K562 (cell line): ENCODE data around the gene CWC22. TPM values are rescaled to one million over a fixed set of nuclear protein-coding genes. Genes with fewer than 3 reads are reported as not detected.

Experiments used
- ATAC-seq: fragments of 200-7000 bp; cut with Tn5 transposase; 3 replicates; pipeline ENCODE4 v1.9.1; 2020; ENCODE audit warnings: moderate library complexity
- BruUV-seq: library from RNA; stranded (reverse); fragments of 400-500 nt; replicated peaks from 2 replicates; lab custom pipeline; 2021; lab: Mats Ljungman, UMichigan
- CTCF ChIA-PET: fragments of 300-600 bp; formaldehyde crosslinking; extraction: SDS; loops from one replicate; lab custom pipeline; 2021; ENCODE audit warnings: low intra/inter-chr PET ratio; lab: Yijun Ruan, JAX
- POLR2A ChIA-PET: fragments of 300-600, 350-650 bp; sonication (Branson Sonifier 250); formaldehyde crosslinking; extraction: SDS; loops from one replicate; lab custom pipeline; 2021; ENCODE audit warnings: antibody characterized with exemption, inconsistent platforms; lab: Yijun Ruan, JAX
- DNase-seq, 4 experiments: peaks; one replicate each; pipeline versions ENCODE4 v3.0.0 to v3.0.0-alpha.2; 2011 to 2018; ENCODE audit warnings: low spot score in 3 of 4, mixed read lengths in 3 of 4; ENCODE audit errors: extremely low read depth in 1 of 4
- FAIRE-seq: peaks from 2 replicates; lab custom pipeline; 2011; peaks lifted over from hg19 to GRCh38; lab: Jason Lieb, UNC
- H2AFZ ChIP-seq: 2 replicates; pipeline ENCODE4 v1.6.0; 2011; ENCODE audit warnings: low read depth, low read length, control low read depth, inconsistent platforms
- H3K27ac ChIP-seq: fragments of 200-600 bp; 3 replicates; pipeline ENCODE4 v1.8.0; 2011; ENCODE audit warnings: low read depth, mild to moderate bottlenecking, control low read depth, inconsistent platforms, low read length, moderate library complexity, mixed read lengths; ENCODE audit errors: extremely low read depth
- H3K27me3 ChIP-seq, 2 experiments: fragments of 300-600 bp in 1 of 2; 2 replicates in 1 of 2; 3 replicates in 1 of 2; pipeline versions ENCODE4 v1.6.0 to v1.8.0; 2011; ENCODE audit warnings: inconsistent platforms in 2 of 2, low read length in 2 of 2, mild to moderate bottlenecking in 1 of 2, mixed read lengths in 1 of 2, moderate library complexity in 1 of 2; ENCODE audit not compliant: control insufficient read depth in 2 of 2, insufficient read depth in 2 of 2
- H3K36me3 ChIP-seq: fragments of 300-600 bp; 3 replicates; pipeline ENCODE4 v1.8.0; 2011; ENCODE audit warnings: mild to moderate bottlenecking, low read length, inconsistent platforms; ENCODE audit not compliant: control insufficient read depth, insufficient read depth
- H3K4me1 ChIP-seq, 2 experiments: fragments of 200-600 bp in 1 of 2; replicated peaks in 1 of 2; 2 replicates in 1 of 2; 3 replicates in 1 of 2; pipeline versions ENCODE4 v1.5.1 to v1.8.0; 2011; ENCODE audit warnings: inconsistent platforms in 2 of 2, low read length in 2 of 2, mild to moderate bottlenecking in 1 of 2, mixed read lengths in 1 of 2, moderate library complexity in 1 of 2; ENCODE audit not compliant: control insufficient read depth in 2 of 2, insufficient read depth in 2 of 2
- H3K4me2 ChIP-seq: 2 replicates; pipeline ENCODE4 v1.6.1; 2011; ENCODE audit warnings: low read length, control low read depth, inconsistent platforms, mixed read lengths; ENCODE audit not compliant: insufficient read depth
- H3K4me3 ChIP-seq: fragments of 200-600 bp; sonication (generic), shearing (Covaris generic); 2 replicates; pipeline ENCODE4 v1.5.1; 2016; ENCODE audit warnings: control low read depth, inconsistent platforms
- H3K79me2 ChIP-seq: fragments of 200-600 bp; 3 replicates; pipeline ENCODE4 v1.8.0; 2011; ENCODE audit warnings: low read length, inconsistent platforms; ENCODE audit not compliant: control insufficient read depth, insufficient read depth
- H3K9ac ChIP-seq, 2 experiments: 2 replicates each; pipeline versions ENCODE4 v1.6.0 to v1.6.1; 2011; ENCODE audit warnings: low read depth in 2 of 2, low read length in 2 of 2, control low read depth in 1 of 2, inconsistent platforms in 1 of 2, mild to moderate bottlenecking in 1 of 2, mixed read lengths in 1 of 2; ENCODE audit not compliant: insufficient read depth in 1 of 2
- H3K9me1 ChIP-seq: one replicate; pipeline ENCODE4 v1.6.0; 2011; ENCODE audit warnings: inconsistent platforms, mild to moderate bottlenecking, low read length, moderate library complexity; ENCODE audit not compliant: control insufficient read depth, insufficient read depth
- H3K9me3 ChIP-seq: replicated peaks from 2 replicates; pipeline ENCODE4 v1.5.1; 2011; ENCODE audit warnings: low read depth, low read length, inconsistent platforms; ENCODE audit not compliant: control insufficient read depth, insufficient read depth
- H4K20me1 ChIP-seq: replicated peaks from 2 replicates; pipeline ENCODE4 v1.6.1; 2011; ENCODE audit warnings: low read length, inconsistent platforms, mixed read lengths; ENCODE audit not compliant: control insufficient read depth, insufficient read depth
- ARNT ChIP-seq, 2 experiments: fragments of 450-650 bp; IDR thresholded peaks; 2 replicates each; pipeline ENCODE4 v1.6.1; 2016; ENCODE audit warnings: mild to moderate bottlenecking in 1 of 2
- C11orf30 ChIP-seq: fragments of 450-650 bp; IDR thresholded peaks from 2 replicates; pipeline ENCODE4 v1.6.1; 2016; ENCODE audit warnings: low read depth, mild to moderate bottlenecking
- CEBPB ChIP-seq: fragments of 450-650 bp; IDR thresholded peaks from 2 replicates; pipeline ENCODE4 v1.6.1; 2016; ENCODE audit warnings: missing genetic modification characterization, missing compliant biosample characterization
- MAFG ChIP-seq: fragments of 450-650 bp; conservative IDR thresholded peaks from 2 replicates; pipeline ENCODE4 v1.6.1; 2016; ENCODE audit warnings: missing genetic modification characterization, missing compliant biosample characterization
- NCOA4 ChIP-seq: fragments of 450-650 bp; IDR thresholded peaks from 2 replicates; pipeline ENCODE4 v1.6.1; 2018; ENCODE audit warnings: mild to moderate bottlenecking; ENCODE audit not compliant: partially characterized antibody
- TGIF2 ChIP-seq: sonication (generic); formaldehyde crosslinking; IDR thresholded peaks from 2 replicates; pipeline ENCODE4 v1.8.1; 2022; ENCODE audit warnings: mild to moderate bottlenecking, missing genetic modification reagents, moderate library complexity
- ZNF316 ChIP-seq: fragments of 450-650 bp; IDR thresholded peaks from 2 replicates; pipeline ENCODE4 v1.6.1; 2016
- WGBS: fragments of 100-300 bp; shearing (Covaris generic); methylation state at CpG from one replicate; pipeline ENCODE4 v1.1.6; 2016; ENCODE audit warnings: low coverage, mixed read lengths; ENCODE audit not compliant: insufficient coverage; ENCODE audit errors: missing lambda C conversion rate; 5-methylcytosine and 5-hydroxymethylcytosine counted together
- in situ Hi-C: fragments of 300-500 bp; cut with MboI; formaldehyde crosslinking; loops from 4 replicates; pipeline ENCODE4 v1.15.0; 2018; ENCODE audit warnings: inconsistent platforms, mixed read lengths
- intact Hi-C: fragments of 100-400 bp; cut with micrococcal nuclease; formaldehyde crosslinking; loops from 2 replicates; pipeline ENCODE4 v1.14.2; 2022
- polyA plus RNA-seq, 8 experiments: library from polyadenylated mRNA; depleted of rRNA in 4 of 8; stranded (reverse) in 5 of 8; unstranded in 3 of 8; fragments of >200 nt; fragmentation: Nextera tagmentation in 2 of 8; fragmentation: Illumina TruSeq in 1 of 8; extraction: Ambion mirVana in 2 of 8; extraction: Trizol in 1 of 8; gene quantifications; 2 replicates each; pipeline versions ENCODE4 v1.2.1 to v1.2.3, GENCODE V29; 2011 to 2014; ENCODE audit warnings: inconsistent platforms in 1 of 8, missing spikeins in 1 of 8
- total RNA-seq, 7 experiments: library from RNA; depleted of rRNA in 6 of 7; stranded (reverse); fragments of >200 nt in 6 of 7; fragmentation: Illumina TruSeq in 2 of 7; extraction: Trizol in 2 of 7; gene quantifications; 2 replicates each; pipeline versions ENCODE4 v1.2.1 to v1.2.3, GENCODE V29; 2011 to 2021; ENCODE audit warnings: low replicate concordance in 1 of 7

Gene CWC22
- total and polyA plus RNA-seq, 9 of the 15 experiments (the other 6 are each of a cell fraction or from before 2014, with no cell fraction given) = 14.5 to 54.2 (median 36.7) TPM

- Histone ChIP-seq H3K36me3 (peaks cover 68% of the 10 kb centered on the region), H3K9me3 (no peaks in the 10 kb centered on the region), H3K79me2 (no peaks in the 10 kb centered on the region), H3K4me1 (no peaks in the 10 kb centered on the region), H4K20me1 (no peaks in the 10 kb centered on the region), H3K9me1 (no peaks in the 10 kb centered on the region), H3K4me3 (no peak overlapping the region), H3K9ac (no peak overlapping the region), H3K27me3 (no peaks in the 10 kb centered on the region), H2AFZ (no peak overlapping the region), H3K4me2 (no peak overlapping the region), H3K27ac (peak overlapping the region; percentile 23; the same call in 1 of the 3 replicates)
- intact Hi-C loops = no loop called here
- DNase-seq (peak in 2 of 4 experiments; percentile 9 to 11), ATAC-seq (peak; percentile 46), FAIRE-seq (peak; percentile 32)
- peak; percentile 57 for TF ChIP-seq ZNF316
- TF ChIP-seq ARNT (IDR thresholded peaks at IDR 0.05) = no peak
- TF ChIP-seq NCOA4 = no peak
- TF ChIP-seq C11orf30 = peak; percentile 50
- peak; percentile 41; the same call in 1 of the 2 replicates for TF ChIP-seq MAFG (tag)
- TF ChIP-seq CEBPB (tag) = peak; percentile 28; the same call in 1 of the 2 replicates
- no peak for TF ChIP-seq TGIF2 (CRISPR knock-in tag)
- POLR2A ChIA-PET = no interaction called here
- BruUV-seq = no TSS peak
- in situ Hi-C loops = no loop called here
- CTCF ChIA-PET = no interaction called here
- WGBS = 57% methylated on average over 7 of the region's 7 CpGs
Measured at GRCh38 chr2:179965291-179966258, 41.5 kb downstream of the CWC22 start.
